ENCODE data around the gene AFF3.

- TF ChIP-seq CTCF (IDR thresholded peaks at IDR 0.05) (no peak), POLR2AphosphoS5 (IDR thresholded peaks at IDR 0.05) (no peak), POLR2A (IDR thresholded peaks at IDR 0.05) (no peak)
Measured at GRCh38 chr2:99777656-99778290, 364.6 kb downstream of the AFF3 start.
